ENCODE data around the gene CDKAL1. TPM values are rescaled to one million over a fixed set of nuclear protein-coding genes. Genes with fewer than 3 reads are reported as not detected.

The CDKAL1 gene
- total RNA-seq, 1 donor from 2014 or later, result 24.8 TPM

- peak overlapping the region; percentile 65 for H3K27ac Mint-ChIP-seq (ENCODE audit: unreplicated experiment)
- H3K4me3 Mint-ChIP-seq (ENCODE audit: unreplicated experiment), result no peak overlapping the region
Observed at GRCh38 chr6:21278375-21278745, 744.1 kb downstream of the CDKAL1 start.

DNA sequence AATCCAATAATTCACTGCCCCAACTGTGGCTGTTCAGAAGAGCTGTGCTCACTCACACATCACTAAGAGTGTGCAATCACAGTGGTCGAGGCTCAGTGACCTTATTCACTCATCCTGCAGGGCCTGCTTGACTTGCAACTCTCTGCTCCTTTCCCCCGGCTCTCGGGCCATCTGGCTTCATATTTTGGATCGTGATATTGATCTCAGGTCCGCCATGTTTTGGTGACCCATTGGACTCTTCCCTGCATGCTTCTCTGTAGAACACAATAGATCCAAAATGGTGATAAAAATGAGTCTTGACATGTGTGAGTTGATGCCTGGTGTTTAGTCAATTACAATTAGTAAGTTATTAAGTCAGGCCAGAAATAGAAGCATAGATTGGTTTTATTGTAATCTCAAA is 745.4 kb downstream of the CDKAL1 start:
- TF ChIP-seq, protein P1, sequence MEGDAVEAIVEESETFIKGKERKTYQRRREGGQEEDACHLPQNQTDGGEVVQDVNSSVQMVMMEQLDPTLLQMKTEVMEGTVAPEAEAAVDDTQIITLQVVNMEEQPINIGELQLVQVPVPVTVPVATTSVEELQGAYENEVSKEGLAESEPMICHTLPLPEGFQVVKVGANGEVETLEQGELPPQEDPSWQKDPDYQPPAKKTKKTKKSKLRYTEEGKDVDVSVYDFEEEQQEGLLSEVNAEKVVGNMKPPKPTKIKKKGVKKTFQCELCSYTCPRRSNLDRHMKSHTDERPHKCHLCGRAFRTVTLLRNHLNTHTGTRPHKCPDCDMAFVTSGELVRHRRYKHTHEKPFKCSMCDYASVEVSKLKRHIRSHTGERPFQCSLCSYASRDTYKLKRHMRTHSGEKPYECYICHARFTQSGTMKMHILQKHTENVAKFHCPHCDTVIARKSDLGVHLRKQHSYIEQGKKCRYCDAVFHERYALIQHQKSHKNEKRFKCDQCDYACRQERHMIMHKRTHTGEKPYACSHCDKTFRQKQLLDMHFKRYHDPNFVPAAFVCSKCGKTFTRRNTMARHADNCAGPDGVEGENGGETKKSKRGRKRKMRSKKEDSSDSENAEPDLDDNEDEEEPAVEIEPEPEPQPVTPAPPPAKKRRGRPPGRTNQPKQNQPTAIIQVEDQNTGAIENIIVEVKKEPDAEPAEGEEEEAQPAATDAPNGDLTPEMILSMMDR (IDR thresholded peaks at IDR 0.05; ENCODE audit: partially characterized antibody, unreplicated experiment), result no peak
- Mint-ChIP-seq H3K4me3 (ENCODE audit: unreplicated experiment) (no peak overlapping the region), H3K27ac (ENCODE audit: unreplicated experiment) (no peak overlapping the region), H3K36me3 (ENCODE audit: unreplicated experiment) (peaks cover 10% of the 10 kb centered on the region), H3K9me3 (ENCODE audit: unreplicated experiment) (peaks cover 2% of the 10 kb centered on the region), H3K27me3 (ENCODE audit: unreplicated experiment) (no peaks in the 10 kb centered on the region), H3K4me1 (ENCODE audit: low read depth, unreplicated experiment) (peaks cover 28% of the 10 kb centered on the region)
- DNase-seq, result no peak

More at GRCh38 chr6:21278375-21278745, 744.1 kb downstream of the CDKAL1 start:
- H3K27me3 Mint-ChIP-seq (ENCODE audit: unreplicated experiment), result no peaks in the 10 kb centered on the region
- H3K4me1 Mint-ChIP-seq (ENCODE audit: low read depth, unreplicated experiment), result peaks cover 21% of the 10 kb centered on the region
- H3K36me3 Mint-ChIP-seq (ENCODE audit: unreplicated experiment), result peaks cover 10% of the 10 kb centered on the region
- DNase-seq, result no peak
- TF ChIP-seq, protein P1 (IDR thresholded peaks at IDR 0.05; ENCODE audit: partially characterized antibody, unreplicated experiment), result no peak
- peaks cover 2% of the 10 kb centered on the region for H3K9me3 Mint-ChIP-seq (ENCODE audit: unreplicated experiment)

DNA sequence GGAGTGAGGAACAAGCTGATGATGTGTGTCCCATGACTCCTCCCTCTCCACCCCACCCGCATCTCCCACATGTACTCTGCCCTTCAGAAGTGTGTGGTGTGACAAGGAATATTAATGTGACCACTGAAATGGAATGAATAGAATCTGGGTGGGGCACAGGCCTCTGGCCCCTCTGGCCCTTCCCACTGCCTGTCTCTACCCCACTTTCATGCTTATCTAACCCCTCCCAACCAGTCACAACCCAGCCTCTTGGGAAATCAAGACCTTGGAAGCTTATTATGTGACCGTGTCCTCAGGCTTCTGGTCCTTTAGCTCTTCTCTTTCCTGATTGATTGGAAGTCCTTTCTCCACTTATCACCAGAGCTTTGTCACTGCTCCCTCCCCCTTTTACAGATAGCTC is 747.1 kb downstream of the CDKAL1 start:
- no peak for DNase-seq
- Mint-ChIP-seq H3K4me3 (ENCODE audit: unreplicated experiment) (no peak overlapping the region), H3K27ac (ENCODE audit: unreplicated experiment) (no peak overlapping the region), H3K36me3 (ENCODE audit: unreplicated experiment) (peaks cover 10% of the 10 kb centered on the region), H3K27me3 (ENCODE audit: unreplicated experiment) (no peaks in the 10 kb centered on the region), H3K9me3 (ENCODE audit: unreplicated experiment) (peaks cover 5% of the 10 kb centered on the region), H3K4me1 (ENCODE audit: low read depth, unreplicated experiment) (peaks cover 36% of the 10 kb centered on the region)
- TF ChIP-seq, protein P1 (IDR thresholded peaks at IDR 0.05; ENCODE audit: partially characterized antibody, unreplicated experiment), result no peak

Other genes with a start within 250 kb of the CDKAL1 start
- gene E2F3, start 132.6 kb upstream of the CDKAL1 start, total RNA-seq (ENCODE audit: unreplicated experiment), result 10.1 TPM

Data from glutamatergic neuron (in vitro differentiated cells).